Parathyroid adenoma (tissue), 2 donors: ENCODE measurements around the gene STAT5A.

ENCODE experiments used
- H2AFZ ChIP-seq: fragments of 300-600 bp; sonication (generic); one replicate; pipeline ENCODE4 v1.7.0; 2017; ENCODE audit warnings: antibody characterized with exemption, mild to moderate bottlenecking
- H3K27ac ChIP-seq: fragments of 300-600 bp; sonication (generic); one replicate; pipeline ENCODE4 v1.7.0; 2017
- H3K27me3 ChIP-seq: fragments of 300-600 bp; sonication (generic); one replicate; pipeline ENCODE4 v1.7.0; 2017; ENCODE audit warnings: low read length; ENCODE audit not compliant: control insufficient read depth, insufficient read depth
- H3K36me3 ChIP-seq: fragments of 300-600 bp; sonication (generic); one replicate; pipeline ENCODE4 v1.7.0; 2017; ENCODE audit warnings: low read length; ENCODE audit not compliant: control insufficient read depth, insufficient read depth
- H3K4me1 ChIP-seq: fragments of 300-600 bp; sonication (generic); one replicate; pipeline ENCODE4 v1.7.0; 2017; ENCODE audit warnings: control low read depth
- H3K4me2 ChIP-seq: fragments of 300-600 bp; sonication (generic); one replicate; pipeline ENCODE4 v1.7.0; 2017; ENCODE audit warnings: low read length
- H3K4me3 ChIP-seq: fragments of 300-600 bp; sonication (generic); one replicate; pipeline ENCODE4 v1.7.0; 2017; ENCODE audit warnings: low read depth, low read length
- H3K79me2 ChIP-seq: fragments of 300-600 bp; sonication (generic); one replicate; pipeline ENCODE4 v1.7.0; 2017; ENCODE audit warnings: control low read depth
- H3K9ac ChIP-seq: fragments of 300-600 bp; sonication (generic); one replicate; pipeline ENCODE4 v1.7.0; 2017; ENCODE audit warnings: mild to moderate bottlenecking
- H3K9me3 ChIP-seq: fragments of 300-600 bp; sonication (generic); one replicate; pipeline ENCODE4 v1.7.0; 2017; ENCODE audit warnings: low read length; ENCODE audit not compliant: control insufficient read depth
- CTCF ChIP-seq: fragments of 300-600 bp; sonication (generic); IDR thresholded peaks from one replicate; pipeline ENCODE4 v1.7.0; 2017; ENCODE audit warnings: antibody characterized with exemption, mild to moderate bottlenecking
- donor health status: primary hyperparathyroidism.

STAT5A gene

GRCh38 chr17:42321555-42321954 lies 33.3 kb downstream of the STAT5A start:
- no peak for TF ChIP-seq CTCF
- Histone ChIP-seq H3K36me3 (no peaks in the 10 kb centered on the region), H3K79me2 (peaks cover 7% of the 10 kb centered on the region), H3K9me3 (no peaks in the 10 kb centered on the region), H2AFZ (no peak overlapping the region), H3K27me3 (no peaks in the 10 kb centered on the region), H3K27ac (no peak overlapping the region), H3K4me1 (no peaks in the 10 kb centered on the region), H3K4me3 (no peak overlapping the region), H3K9ac (no peak overlapping the region), H3K4me2 (no peak overlapping the region)

DNA sequence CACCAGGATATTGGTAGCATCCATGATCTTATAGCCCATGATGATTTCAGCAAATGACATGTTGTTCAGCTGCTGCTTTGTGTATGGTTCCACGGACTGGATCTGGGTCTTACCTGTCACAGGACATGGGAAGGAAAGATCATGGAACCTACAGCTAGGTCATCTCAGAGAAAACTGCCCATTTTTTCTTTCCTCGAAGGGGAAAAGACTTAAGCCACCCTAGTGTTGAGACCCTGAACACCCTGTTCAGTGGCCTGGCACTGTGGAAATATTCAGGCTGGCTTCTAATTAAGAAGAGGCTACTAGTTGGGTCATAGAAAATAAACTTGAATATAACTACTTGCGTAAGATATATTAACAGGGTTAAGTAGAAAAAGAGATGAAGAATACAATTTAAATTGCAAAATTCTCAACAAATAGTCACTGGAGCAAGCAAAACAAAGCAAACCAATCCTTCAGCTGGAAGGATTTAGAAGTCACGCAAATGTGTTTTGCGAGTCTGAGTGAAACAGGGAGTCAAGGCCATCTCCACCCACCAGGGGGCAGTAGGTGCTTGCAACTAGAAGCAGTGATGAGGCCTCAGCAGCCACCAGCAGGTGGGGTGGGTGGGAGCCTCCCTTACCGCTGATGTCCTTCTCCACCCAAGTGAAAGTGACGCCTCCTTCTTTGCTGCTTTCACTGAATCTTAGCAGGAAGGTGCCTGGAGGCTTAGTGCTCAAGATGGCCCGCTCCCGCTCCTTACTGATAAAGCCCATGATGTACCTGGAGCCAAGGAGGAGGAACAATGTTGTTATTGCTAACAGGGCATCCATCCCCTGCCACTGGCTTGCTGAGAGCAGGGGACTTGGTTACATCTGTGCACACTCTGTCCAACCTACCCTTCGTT lies 34.3 kb downstream of the STAT5A start:
- peak overlapping the region; percentile 20 for H3K27ac ChIP-seq

DNA sequence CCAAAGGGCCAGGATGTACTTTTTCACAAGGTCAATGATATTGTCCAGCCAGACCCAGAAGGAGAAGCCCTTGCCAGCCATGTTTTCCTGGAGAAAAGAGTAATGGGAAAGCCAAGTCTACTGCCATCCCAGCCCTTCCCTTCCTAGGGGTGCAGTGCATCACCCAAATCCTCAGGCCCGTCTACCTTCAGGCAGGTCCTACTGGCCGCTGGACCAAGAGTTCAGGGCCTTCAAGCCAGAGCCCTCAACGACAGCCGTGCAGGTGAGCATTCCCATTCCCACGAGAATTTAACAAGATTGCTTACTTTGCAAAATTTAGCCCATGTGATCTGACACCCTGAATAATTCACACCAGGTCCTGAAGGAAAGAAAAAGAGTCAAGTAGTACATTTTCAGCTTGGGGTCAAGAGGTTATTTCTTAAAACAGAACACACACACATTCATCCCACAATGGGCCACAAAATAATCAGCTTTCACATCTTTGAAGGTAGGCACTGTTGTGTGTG lies 35.0 kb downstream of the STAT5A start:
- Histone ChIP-seq H3K27ac (no peak overlapping the region), H3K4me3 (no peak overlapping the region), H3K79me2 (peaks cover 7% of the 10 kb centered on the region), H3K27me3 (no peaks in the 10 kb centered on the region), H3K9me3 (no peaks in the 10 kb centered on the region), H3K4me1 (no peaks in the 10 kb centered on the region), H3K4me2 (no peak overlapping the region), H2AFZ (peak overlapping the region; percentile 29), H3K9ac (no peak overlapping the region), H3K36me3 (no peaks in the 10 kb centered on the region)
- TF ChIP-seq CTCF: no peak

More for the DNA sequence above, 34.3 kb downstream of the STAT5A start:
- Histone ChIP-seq H3K36me3 (no peaks in the 10 kb centered on the region), H3K27me3 (no peaks in the 10 kb centered on the region), H2AFZ (peak overlapping the region; percentile 29), H3K79me2 (peaks cover 7% of the 10 kb centered on the region), H3K4me2 (no peak overlapping the region), H3K4me1 (no peaks in the 10 kb centered on the region), H3K9ac (no peak overlapping the region), H3K4me3 (no peak overlapping the region), H3K9me3 (no peaks in the 10 kb centered on the region)
- peak; percentile 99 for TF ChIP-seq CTCF

- no peak overlapping the region for H2AFZ ChIP-seq
- no peaks in the 10 kb centered on the region for H3K27me3 ChIP-seq
- H3K9ac ChIP-seq: no peak overlapping the region
- no peak overlapping the region for H3K27ac ChIP-seq
- TF ChIP-seq CTCF: no peak
- H3K4me3 ChIP-seq: no peak overlapping the region
- no peaks in the 10 kb centered on the region for H3K36me3 ChIP-seq
- no peaks in the 10 kb centered on the region for H3K4me1 ChIP-seq
- H3K79me2 ChIP-seq: peaks cover 7% of the 10 kb centered on the region
- no peak overlapping the region for H3K4me2 ChIP-seq
- H3K9me3 ChIP-seq: no peaks in the 10 kb centered on the region
Observed at GRCh38 chr17:42325026-42325425, 36.7 kb downstream of the STAT5A start.
